Measurements from ENCODE around the gene KCNK3.

The KCNK3 gene

GRCh38 chr2:26727641-26728561 is 35.4 kb downstream of the KCNK3 start:
- Histone ChIP-seq H3K79me2 (ENCODE audit: low read length) (no peaks in the 10 kb centered on the region), H3K27me3 (replicated peaks; ENCODE audit: insufficient read depth, low read length) (peaks cover 60% of the 10 kb centered on the region), H3K9me2 (replicated peaks; ENCODE audit: insufficient read depth, low read length) (no peaks in the 10 kb centered on the region), H3K4me3 (ENCODE audit: low read length) (no peak overlapping the region), H3K9ac (ENCODE audit: low read length) (no peak overlapping the region), H2AFZ (ENCODE audit: low read length) (no peak overlapping the region), H3K9me3 (replicated peaks; ENCODE audit: insufficient read depth, low read length) (no peaks in the 10 kb centered on the region), H3K27ac (ENCODE audit: low read length) (no peak overlapping the region), H3F3A (ENCODE audit: insufficient read depth, low read length) (no peaks in the 10 kb centered on the region), H3K4me2 (ENCODE audit: low read depth, low read length) (no peak overlapping the region), H3K4me1 (ENCODE audit: low read length) (no peaks in the 10 kb centered on the region), H3K36me3 (replicated peaks; ENCODE audit: insufficient read depth, low read length) (no peaks in the 10 kb centered on the region), H4K20me1 (ENCODE audit: insufficient read depth, low read length) (no peaks in the 10 kb centered on the region)
- TF ChIP-seq EZH2phosphoT487 (IDR thresholded peaks at IDR 0.05; ENCODE audit: low read length) (no peak), CTCF (IDR thresholded peaks at IDR 0.05; ENCODE audit: low read length) (no peak)
- no peak for DNase-seq

- peaks cover 62% of the 10 kb centered on the region for H3K27me3 ChIP-seq (replicated peaks; ENCODE audit: insufficient read depth, low read length)
- no peak for TF ChIP-seq EZH2 (optimal IDR thresholded peaks at IDR 0.05; ENCODE audit: low read depth, low read length)
- TF ChIP-seq CTCF (IDR thresholded peaks at IDR 0.05; ENCODE audit: low read length) = no peak
- TF ChIP-seq EZH2phosphoT487 (IDR thresholded peaks at IDR 0.05; ENCODE audit: low read length) = no peak
- H2AFZ ChIP-seq (ENCODE audit: low read length) = no peak overlapping the region
Observed at GRCh38 chr2:26729311-26729710, 36.8 kb downstream of the KCNK3 start.

GRCh38 chr2:26730549-26731344 is 38.2 kb downstream of the KCNK3 start:
- no peak for TF ChIP-seq EZH2 (optimal IDR thresholded peaks at IDR 0.05; ENCODE audit: low read depth, low read length)
- no peak for TF ChIP-seq EZH2phosphoT487 (IDR thresholded peaks at IDR 0.05; ENCODE audit: low read length)
- TF ChIP-seq CTCF (IDR thresholded peaks at IDR 0.05; ENCODE audit: low read length) = no peak
- no peaks in the 10 kb centered on the region for H3F3A ChIP-seq (ENCODE audit: insufficient read depth, low read length)
- no peak overlapping the region for H2AFZ ChIP-seq (ENCODE audit: low read length)
- H3K9ac ChIP-seq (ENCODE audit: low read length) = no peak overlapping the region
- no peak overlapping the region for H3K4me2 ChIP-seq (ENCODE audit: low read depth, low read length)
- H3K4me3 ChIP-seq (ENCODE audit: low read length) = no peak overlapping the region
- no peak overlapping the region for H3K27ac ChIP-seq (ENCODE audit: low read length)
- DNase-seq = no peak
- peaks cover 61% of the 10 kb centered on the region for H3K27me3 ChIP-seq (replicated peaks; ENCODE audit: insufficient read depth, low read length)
- no peaks in the 10 kb centered on the region for H3K36me3 ChIP-seq (replicated peaks; ENCODE audit: insufficient read depth, low read length)
- no peaks in the 10 kb centered on the region for H3K9me2 ChIP-seq (replicated peaks; ENCODE audit: insufficient read depth, low read length)
- no peaks in the 10 kb centered on the region for H3K79me2 ChIP-seq (ENCODE audit: low read length)
- H4K20me1 ChIP-seq (ENCODE audit: insufficient read depth, low read length) = no peaks in the 10 kb centered on the region
- no peaks in the 10 kb centered on the region for H3K4me1 ChIP-seq (ENCODE audit: low read length)
- H3K9me3 ChIP-seq (replicated peaks; ENCODE audit: insufficient read depth, low read length) = no peaks in the 10 kb centered on the region

More at GRCh38 chr2:26729311-26729710, 36.8 kb downstream of the KCNK3 start:
- no peak overlapping the region for H3K9ac ChIP-seq (ENCODE audit: low read length)
- no peak overlapping the region for H3K4me3 ChIP-seq (ENCODE audit: low read length)
- no peaks in the 10 kb centered on the region for H3K9me3 ChIP-seq (replicated peaks; ENCODE audit: insufficient read depth, low read length)
- DNase-seq = no peak
- H3F3A ChIP-seq (ENCODE audit: insufficient read depth, low read length) = no peaks in the 10 kb centered on the region
- no peaks in the 10 kb centered on the region for H4K20me1 ChIP-seq (ENCODE audit: insufficient read depth, low read length)
- no peak overlapping the region for H3K27ac ChIP-seq (ENCODE audit: low read length)
- H3K9me2 ChIP-seq (replicated peaks; ENCODE audit: insufficient read depth, low read length) = no peaks in the 10 kb centered on the region
- H3K36me3 ChIP-seq (replicated peaks; ENCODE audit: insufficient read depth, low read length) = no peaks in the 10 kb centered on the region
- no peak overlapping the region for H3K4me2 ChIP-seq (ENCODE audit: low read depth, low read length)
- no peaks in the 10 kb centered on the region for H3K79me2 ChIP-seq (ENCODE audit: low read length)
- no peaks in the 10 kb centered on the region for H3K4me1 ChIP-seq (ENCODE audit: low read length)
